Measurements from ENCODE around the gene NOP16.

- TF ChIP-seq EZH2 (IDR thresholded peaks at IDR 0.05; ENCODE audit: insufficient read depth, poor library complexity, severe bottlenecking) (no peak), EZH2phosphoT487 (IDR thresholded peaks at IDR 0.05; ENCODE audit: insufficient read depth, low read depth) (no peak)
Measured at GRCh38 chr5:176396330-176396729, 7.9 kb upstream of the NOP16 start.

Data from GM23248 (cell line).